ENCODE data around the gene LGMN. TPM values are rescaled to one million over a fixed set of nuclear protein-coding genes. Genes with fewer than 3 reads are reported as not detected.

LGMN gene
- polyA plus RNA-seq, 1 donor from 2014 or later = 48.0 TPM

GRCh38 chr14:92692822-92693226, 55.6 kb downstream of the LGMN start:
- H3K36me3 ChIP-seq (ENCODE audit: insufficient read depth, low read length) = no peaks in the 10 kb centered on the region
- H3K79me2 ChIP-seq (replicated peaks; ENCODE audit: insufficient read depth, low read length) = no peaks in the 10 kb centered on the region
- H3K27me3 ChIP-seq (ENCODE audit: insufficient read depth, low read depth, low read length) = peaks cover 15% of the 10 kb centered on the region
- no peak for TF ChIP-seq POLR2AphosphoS5 (IDR thresholded peaks at IDR 0.05)
- no peak for TF ChIP-seq RAD21 (conservative IDR thresholded peaks at IDR 0.05)
- TF ChIP-seq MXI1 (conservative IDR thresholded peaks at IDR 0.05; ENCODE audit: poor library complexity, severe bottlenecking) = no peak
- TF ChIP-seq REST (IDR thresholded peaks at IDR 0.05; ENCODE audit: borderline replicate concordance) = no peak
- no peak for TF ChIP-seq EZH2 (IDR thresholded peaks at IDR 0.05; ENCODE audit: borderline replicate concordance, insufficient read depth, low read length, poor library complexity, severe bottlenecking)
- TF ChIP-seq CTCF (IDR thresholded peaks at IDR 0.05; ENCODE audit: poor library complexity, severe bottlenecking) = no peak
- no peak for TF ChIP-seq SMC3 (conservative IDR thresholded peaks at IDR 0.05; ENCODE audit: poor library complexity)
- no peaks in the 10 kb centered on the region for H3K9me2 ChIP-seq (ENCODE audit: insufficient read depth, low read length)
- no peak overlapping the region for H3K4me2 ChIP-seq (ENCODE audit: low read length)
- no peak overlapping the region for H3K4me3 ChIP-seq (ENCODE audit: low read length)
- no peak overlapping the region for H2AFZ ChIP-seq (ENCODE audit: low read depth, low read length)
- H4K20me1 ChIP-seq (ENCODE audit: insufficient read depth) = no peaks in the 10 kb centered on the region
- H3F3A ChIP-seq (ENCODE audit: insufficient read depth, low read length, poor library complexity, severe bottlenecking) = no peaks in the 10 kb centered on the region
- H3K9me3 ChIP-seq (ENCODE audit: low read length) = no peaks in the 10 kb centered on the region
- H3K27ac ChIP-seq (ENCODE audit: low read length) = no peak overlapping the region
- H3K9ac ChIP-seq (ENCODE audit: low read length) = no peak overlapping the region

- Histone ChIP-seq H3K27me3 (ENCODE audit: insufficient read depth, low read depth, low read length) (peaks cover 25% of the 10 kb centered on the region), H3K9me3 (ENCODE audit: low read length) (no peaks in the 10 kb centered on the region), H3K79me2 (replicated peaks; ENCODE audit: insufficient read depth, low read length) (no peaks in the 10 kb centered on the region), H3F3A (ENCODE audit: insufficient read depth, low read length, poor library complexity, severe bottlenecking) (no peaks in the 10 kb centered on the region), H3K4me2 (ENCODE audit: low read length) (no peak overlapping the region), H3K36me3 (ENCODE audit: insufficient read depth, low read length) (no peaks in the 10 kb centered on the region), H4K20me1 (ENCODE audit: insufficient read depth) (no peaks in the 10 kb centered on the region), H3K9ac (ENCODE audit: low read length) (no peak overlapping the region), H2AFZ (ENCODE audit: low read depth, low read length) (no peak overlapping the region), H3K9me2 (ENCODE audit: insufficient read depth, low read length) (no peaks in the 10 kb centered on the region), H3K27ac (ENCODE audit: low read length) (no peak overlapping the region), H3K4me3 (ENCODE audit: low read length) (no peak overlapping the region)
- TF ChIP-seq MXI1 (conservative IDR thresholded peaks at IDR 0.05; ENCODE audit: poor library complexity, severe bottlenecking) (no peak), CTCF (IDR thresholded peaks at IDR 0.05; ENCODE audit: poor library complexity, severe bottlenecking) (peak; percentile 33)
Measured at GRCh38 chr14:92690171-92691011, 58.0 kb downstream of the LGMN start.

Measured in neural cell (in vitro differentiated cells).